ENCODE data around the gene ARHGEF16.

GRCh38 chr1:3461238-3461933 lies 6.9 kb downstream of the ARHGEF16 start:
- TF ChIP-seq, protein P1, sequence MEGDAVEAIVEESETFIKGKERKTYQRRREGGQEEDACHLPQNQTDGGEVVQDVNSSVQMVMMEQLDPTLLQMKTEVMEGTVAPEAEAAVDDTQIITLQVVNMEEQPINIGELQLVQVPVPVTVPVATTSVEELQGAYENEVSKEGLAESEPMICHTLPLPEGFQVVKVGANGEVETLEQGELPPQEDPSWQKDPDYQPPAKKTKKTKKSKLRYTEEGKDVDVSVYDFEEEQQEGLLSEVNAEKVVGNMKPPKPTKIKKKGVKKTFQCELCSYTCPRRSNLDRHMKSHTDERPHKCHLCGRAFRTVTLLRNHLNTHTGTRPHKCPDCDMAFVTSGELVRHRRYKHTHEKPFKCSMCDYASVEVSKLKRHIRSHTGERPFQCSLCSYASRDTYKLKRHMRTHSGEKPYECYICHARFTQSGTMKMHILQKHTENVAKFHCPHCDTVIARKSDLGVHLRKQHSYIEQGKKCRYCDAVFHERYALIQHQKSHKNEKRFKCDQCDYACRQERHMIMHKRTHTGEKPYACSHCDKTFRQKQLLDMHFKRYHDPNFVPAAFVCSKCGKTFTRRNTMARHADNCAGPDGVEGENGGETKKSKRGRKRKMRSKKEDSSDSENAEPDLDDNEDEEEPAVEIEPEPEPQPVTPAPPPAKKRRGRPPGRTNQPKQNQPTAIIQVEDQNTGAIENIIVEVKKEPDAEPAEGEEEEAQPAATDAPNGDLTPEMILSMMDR (IDR thresholded peaks at IDR 0.05): no peak
- no peak for TF ChIP-seq POLR2A (IDR thresholded peaks at IDR 0.05)

All from esophagus squamous epithelium (tissue), 4 donors.